DMS 273 treated with DMSO at 0.1 percent for 48 hours (cell line): ENCODE results near the gene VWA5A.

ENCODE experiments used
- DNase-seq: peaks from one replicate; lab custom pipeline; 2025; lab: John Stamatoyannopoulos, UW

VWA5A gene

GRCh38 chr11:124170801-124171586, 55.7 kb downstream of the VWA5A start:
- DNase-seq = no peak

- no peak for DNase-seq
Measured at GRCh38 chr11:124172101-124172500, 56.9 kb downstream of the VWA5A start.

GRCh38 chr11:124172599-124172998, 57.3 kb downstream of the VWA5A start:
- DNase-seq = no peak

- peak; percentile 2 for DNase-seq
Measured at GRCh38 chr11:124174001-124174583, 58.8 kb downstream of the VWA5A start.

- DNase-seq = no peak
Measured at GRCh38 chr11:124176925-124177715, 61.9 kb downstream of the VWA5A start.

GRCh38 chr11:124179310-124179709, 64.1 kb downstream of the VWA5A start:
- DNase-seq = no peak

GRCh38 chr11:124183068-124183467, 67.8 kb downstream of the VWA5A start, which contains the start of gene OR10D3:
OR10D3 (plus strand) TSS chr11:124183345; CDS start chr11:124185270, 1,925 bp downstream.
- no peak for DNase-seq

GRCh38 chr11:124190298-124191139, 75.3 kb downstream of the VWA5A start:
- no peak for DNase-seq

- DNase-seq = no peak
Measured at GRCh38 chr11:124193221-124194010, 78.2 kb downstream of the VWA5A start.

- DNase-seq = no peak
Measured at GRCh38 chr11:124194293-124195188, 79.3 kb downstream of the VWA5A start.

GRCh38 chr11:124195189-124195734, 80.0 kb downstream of the VWA5A start:
- DNase-seq = no peak
